ENCODE measurements around the gene CBARP. TPM values are rescaled to one million over a fixed set of nuclear protein-coding genes. Genes with fewer than 3 reads are reported as not detected.

CBARP gene
- total RNA-seq, 1 experiment from 2014 or later: 13.3 TPM

GRCh38 chr19:1266916-1267476 is 29.2 kb upstream of the CBARP start:
- Histone ChIP-seq H3K4me1 (ENCODE audit: insufficient read depth, low read length, poor library complexity, severe bottlenecking) (peaks cover 75% of the 10 kb centered on the region), H3K9me3 (ENCODE audit: low read depth, low read length, poor library complexity, severe bottlenecking) (no peaks in the 10 kb centered on the region), H3K36me3 (ENCODE audit: insufficient read depth, low read length, poor library complexity, severe bottlenecking) (peaks cover 19% of the 10 kb centered on the region), H3K27me3 (replicated peaks; ENCODE audit: insufficient read depth, low read depth, low read length, poor library complexity) (no peaks in the 10 kb centered on the region), H3K4me3 (ENCODE audit: low read depth, low read length, poor library complexity, severe bottlenecking) (peak overlapping the region; percentile 51), H3K27ac (ENCODE audit: low read depth, low read length, poor library complexity, severe bottlenecking) (peak overlapping the region; percentile 80)
- ChIA-PET CTCF (interaction anchor here (0.6 to 3.7 kb wide), 9 partner anchors 8 to 603 kb away, joined by 3 to 149 read pairs (median 4); partner anchors contain the start of genes ATP5F1D and FAM174C), POLR2A (ENCODE audit: low non-redundant PET) (interaction anchor here (0.5 to 1.0 kb wide), 2 partner anchors 23 to 276 kb away, joined by 3 to 12 read pairs; no protein-coding TSS in a partner anchor)
- BruUV-seq (replicated peaks): no TSS peak
- intact Hi-C loops (cut with micrococcal nuclease; ENCODE audit: unreplicated experiment): loop anchor here (2.0 to 5.0 kb wide), 2 partner anchors 18 to 590 kb away; partner anchors contain the start of gene MIDN
- no peak for DNase-seq (ENCODE audit: low spot score)
- TF ChIP-seq EZH2 (IDR thresholded peaks at IDR 0.05; ENCODE audit: borderline replicate concordance, low read depth, low read length, poor library complexity, severe bottlenecking): no peak
- peak; percentile 84 for TF ChIP-seq CTCF (conservative IDR thresholded peaks at IDR 0.05; ENCODE audit: low read depth, low read length)

- Histone ChIP-seq H3K27ac (ENCODE audit: low read depth, low read length, poor library complexity, severe bottlenecking) (peak overlapping the region; percentile 80), H3K4me3 (ENCODE audit: low read depth, low read length, poor library complexity, severe bottlenecking) (peak overlapping the region; percentile 51), H3K36me3 (ENCODE audit: insufficient read depth, low read length, poor library complexity, severe bottlenecking) (peaks cover 13% of the 10 kb centered on the region), H3K27me3 (replicated peaks; ENCODE audit: insufficient read depth, low read depth, low read length, poor library complexity) (no peaks in the 10 kb centered on the region), H3K4me1 (ENCODE audit: insufficient read depth, low read length, poor library complexity, severe bottlenecking) (peaks cover 70% of the 10 kb centered on the region), H3K9me3 (ENCODE audit: low read depth, low read length, poor library complexity, severe bottlenecking) (no peaks in the 10 kb centered on the region)
- ChIA-PET CTCF (interaction anchor here (0.6 to 3.7 kb wide), 9 partner anchors 9 to 603 kb away, joined by 3 to 149 read pairs (median 4); partner anchors contain the start of genes ATP5F1D and FAM174C), POLR2A (ENCODE audit: low non-redundant PET) (interaction anchor here (0.5 to 1.0 kb wide), 3 partner anchors 8 to 275 kb away, joined by 3 to 12 read pairs (median 10); no protein-coding TSS in a partner anchor)
- DNase-seq (ENCODE audit: low spot score): peak; percentile 84
- TF ChIP-seq CTCF (conservative IDR thresholded peaks at IDR 0.05; ENCODE audit: low read depth, low read length) (no peak), EZH2 (IDR thresholded peaks at IDR 0.05; ENCODE audit: borderline replicate concordance, low read depth, low read length, poor library complexity, severe bottlenecking) (no peak)
- intact Hi-C loops (cut with micrococcal nuclease; ENCODE audit: unreplicated experiment): loop anchor here (2.0 to 5.0 kb wide), 2 partner anchors 18 to 591 kb away; partner anchors contain the start of gene MIDN
- no TSS peak for BruUV-seq (replicated peaks)
These were observed 28.5 kb upstream of the CBARP start for GRCh38 chr19:1266129-1266915.

- Histone ChIP-seq H3K27ac (ENCODE audit: low read depth, low read length, poor library complexity, severe bottlenecking) (peak overlapping the region; percentile 80), H3K36me3 (ENCODE audit: insufficient read depth, low read length, poor library complexity, severe bottlenecking) (peaks cover 6% of the 10 kb centered on the region), H3K4me3 (ENCODE audit: low read depth, low read length, poor library complexity, severe bottlenecking) (peak overlapping the region; percentile 51), H3K27me3 (replicated peaks; ENCODE audit: insufficient read depth, low read depth, low read length, poor library complexity) (no peaks in the 10 kb centered on the region), H3K4me1 (ENCODE audit: insufficient read depth, low read length, poor library complexity, severe bottlenecking) (peaks cover 64% of the 10 kb centered on the region), H3K9me3 (ENCODE audit: low read depth, low read length, poor library complexity, severe bottlenecking) (no peaks in the 10 kb centered on the region)
- intact Hi-C loops (cut with micrococcal nuclease; ENCODE audit: unreplicated experiment): loop anchor here (2.0 to 5.0 kb wide), 2 partner anchors 17 to 592 kb away; partner anchors contain the start of gene MIDN
- no peak for TF ChIP-seq EZH2 (IDR thresholded peaks at IDR 0.05; ENCODE audit: borderline replicate concordance, low read depth, low read length, poor library complexity, severe bottlenecking)
- TF ChIP-seq CTCF (conservative IDR thresholded peaks at IDR 0.05; ENCODE audit: low read depth, low read length): no peak
- POLR2A ChIA-PET (ENCODE audit: low non-redundant PET): interaction anchor here (0.6 kb wide), 1 partner anchor 8 kb away, joined by 10 read pairs; no protein-coding TSS in a partner anchor
- CTCF ChIA-PET: interaction anchor here (3.7 kb wide), 1 partner anchor 22 kb away, joined by 149 read pairs; no protein-coding TSS in a partner anchor
- no TSS peak for BruUV-seq (replicated peaks)
- peak; percentile 78 for DNase-seq (ENCODE audit: low spot score)
These were observed 27.9 kb upstream of the CBARP start for GRCh38 chr19:1265615-1266128.
